ENCODE results near the gene STIP1. TPM values are rescaled to one million over a fixed set of nuclear protein-coding genes. Genes with fewer than 3 reads are reported as not detected.
A peak's percentile ranks its signal among the peaks of the same experiment; 100 is the strongest.

STIP1 gene
- total RNA-seq, 1 donor from 2014 or later, result 200 TPM

GRCh38 chr11:64192434-64192833 is 6.5 kb downstream of the STIP1 start:
- H4K20me1 ChIP-seq (ENCODE audit: insufficient read depth, low read length), result peaks cover 57% of the 10 kb centered on the region
- Mint-ChIP-seq H3K27me3 (ENCODE audit: low read depth, unreplicated experiment) (no peaks in the 10 kb centered on the region), H3K9me3 (ENCODE audit: unreplicated experiment) (no peaks in the 10 kb centered on the region), H3K4me1 (ENCODE audit: low read depth, unreplicated experiment) (peaks cover 8% of the 10 kb centered on the region), H3K4me3 (ENCODE audit: unreplicated experiment) (peak overlapping the region; percentile 15), H3K27ac (ENCODE audit: unreplicated experiment) (no peak overlapping the region), H3K36me3 (ENCODE audit: low read depth, unreplicated experiment) (peaks cover 22% of the 10 kb centered on the region)
- no peak overlapping the region for H3K27ac ChIP-seq (ENCODE audit: low read depth, low read length)
- peaks cover 49% of the 10 kb centered on the region for H3K36me3 ChIP-seq (ENCODE audit: insufficient read depth, low read length)
- TF ChIP-seq CTCF (IDR thresholded peaks at IDR 0.05; ENCODE audit: insufficient read depth, low read depth, low read length) (no peak), EZH2 (IDR thresholded peaks at IDR 0.05; ENCODE audit: insufficient read depth, low read length) (no peak)
- H3K4me2 ChIP-seq (ENCODE audit: low read length), result no peak overlapping the region
- peaks cover 45% of the 10 kb centered on the region for H3K79me2 ChIP-seq (ENCODE audit: insufficient read depth, low read length)
- DNase-seq (ENCODE audit: low read depth) (no peak), FAIRE-seq (no peak)
- no peak overlapping the region for H3K9ac ChIP-seq (ENCODE audit: low read length)
- no peaks in the 10 kb centered on the region for H3K9me3 ChIP-seq (ENCODE audit: insufficient read depth, low read depth, low read length)
- no peaks in the 10 kb centered on the region for H3K27me3 ChIP-seq (ENCODE audit: insufficient read depth, low read length)
- H2AFZ ChIP-seq (ENCODE audit: low read depth, low read length), result no peak overlapping the region
- H3K4me3 ChIP-seq (ENCODE audit: insufficient read depth, low read depth, low read length), result no peak overlapping the region
- no peaks in the 10 kb centered on the region for H3K4me1 ChIP-seq (ENCODE audit: insufficient read depth, low read length)

GRCh38 chr11:64196626-64197025 is 10.7 kb downstream of the STIP1 start:
- no peak overlapping the region for H3K9ac ChIP-seq (ENCODE audit: low read length)
- no peaks in the 10 kb centered on the region for H3K4me1 ChIP-seq (ENCODE audit: insufficient read depth, low read length)
- H3K4me3 ChIP-seq (ENCODE audit: insufficient read depth, low read depth, low read length), result no peak overlapping the region
- no peaks in the 10 kb centered on the region for H3K9me3 ChIP-seq (ENCODE audit: insufficient read depth, low read depth, low read length)
- no peak overlapping the region for H3K27ac ChIP-seq (ENCODE audit: low read depth, low read length)
- Mint-ChIP-seq H3K4me3 (ENCODE audit: unreplicated experiment) (no peak overlapping the region), H3K9me3 (ENCODE audit: unreplicated experiment) (no peaks in the 10 kb centered on the region), H3K4me1 (ENCODE audit: low read depth, unreplicated experiment) (peaks cover 8% of the 10 kb centered on the region), H3K27me3 (ENCODE audit: low read depth, unreplicated experiment) (no peaks in the 10 kb centered on the region), H3K36me3 (ENCODE audit: low read depth, unreplicated experiment) (peaks cover 21% of the 10 kb centered on the region), H3K27ac (ENCODE audit: unreplicated experiment) (no peak overlapping the region)
- H3K36me3 ChIP-seq (ENCODE audit: insufficient read depth, low read length), result peaks cover 67% of the 10 kb centered on the region
- no peak for DNase-seq (ENCODE audit: low read depth)
- TF ChIP-seq CTCF (IDR thresholded peaks at IDR 0.05; ENCODE audit: insufficient read depth, low read depth, low read length) (no peak), EZH2 (IDR thresholded peaks at IDR 0.05; ENCODE audit: insufficient read depth, low read length) (no peak)
- H4K20me1 ChIP-seq (ENCODE audit: insufficient read depth, low read length), result peaks cover 50% of the 10 kb centered on the region
- no peak overlapping the region for H3K4me2 ChIP-seq (ENCODE audit: low read length)
- no peak for FAIRE-seq
- peaks cover 31% of the 10 kb centered on the region for H3K79me2 ChIP-seq (ENCODE audit: insufficient read depth, low read length)
- no peak overlapping the region for H2AFZ ChIP-seq (ENCODE audit: low read depth, low read length)
- no peaks in the 10 kb centered on the region for H3K27me3 ChIP-seq (ENCODE audit: insufficient read depth, low read length)

- Histone ChIP-seq H3K4me3 (ENCODE audit: insufficient read depth, low read depth, low read length) (no peak overlapping the region), H3K27me3 (ENCODE audit: insufficient read depth, low read length) (no peaks in the 10 kb centered on the region), H3K79me2 (ENCODE audit: insufficient read depth, low read length) (peaks cover 12% of the 10 kb centered on the region), H3K4me2 (ENCODE audit: low read length) (no peak overlapping the region), H3K4me1 (ENCODE audit: insufficient read depth, low read length) (no peaks in the 10 kb centered on the region), H3K9ac (ENCODE audit: low read length) (no peak overlapping the region), H3K36me3 (ENCODE audit: insufficient read depth, low read length) (peaks cover 73% of the 10 kb centered on the region), H2AFZ (ENCODE audit: low read depth, low read length) (no peak overlapping the region), H3K27ac (ENCODE audit: low read depth, low read length) (no peak overlapping the region), H4K20me1 (ENCODE audit: insufficient read depth, low read length) (peaks cover 46% of the 10 kb centered on the region), H3K9me3 (ENCODE audit: insufficient read depth, low read depth, low read length) (no peaks in the 10 kb centered on the region)
- peaks cover 14% of the 10 kb centered on the region for H3K4me1 Mint-ChIP-seq (ENCODE audit: low read depth, unreplicated experiment)
- peaks cover 28% of the 10 kb centered on the region for H3K36me3 Mint-ChIP-seq (ENCODE audit: low read depth, unreplicated experiment)
- H3K27me3 Mint-ChIP-seq (ENCODE audit: low read depth, unreplicated experiment), result no peaks in the 10 kb centered on the region
- FAIRE-seq (no peak), DNase-seq (ENCODE audit: low read depth) (no peak)
- no peak overlapping the region for H3K27ac Mint-ChIP-seq (ENCODE audit: unreplicated experiment)
- TF ChIP-seq CTCF (IDR thresholded peaks at IDR 0.05; ENCODE audit: insufficient read depth, low read depth, low read length), result no peak
- no peaks in the 10 kb centered on the region for H3K9me3 Mint-ChIP-seq (ENCODE audit: unreplicated experiment)
- peak overlapping the region; percentile 20 for H3K4me3 Mint-ChIP-seq (ENCODE audit: unreplicated experiment)
Measured at GRCh38 chr11:64198511-64198910, 12.5 kb downstream of the STIP1 start.

Measured in astrocyte (in vitro differentiated cells and primary cell).